Neural cell (in vitro differentiated cells): Measurements from ENCODE around the gene RAB11FIP5. TPM values are rescaled to one million over a fixed set of nuclear protein-coding genes. Genes with fewer than 3 reads are reported as not detected.

ENCODE experiments used
- H2AFZ ChIP-seq: fragments of 200-600, 300-800 bp; sonication (generic), shearing (Covaris generic); 2 replicates; pipeline ENCODE4 v1.6.0; 2014; ENCODE audit warnings: low read depth, mild to moderate bottlenecking, antibody characterized with exemption, low read length, moderate library complexity
- H3F3A ChIP-seq: fragments of 200-600 bp; shearing (Covaris generic); 2 replicates; pipeline ENCODE4 v1.6.1; 2016; ENCODE audit warnings: mild to moderate bottlenecking, moderate library complexity, mixed read lengths, antibody characterized with exemption, low read length; ENCODE audit not compliant: insufficient read depth, poor library complexity, severe bottlenecking
- H3K27ac ChIP-seq: fragments of 200-600, 300-800 bp; sonication (generic), shearing (Covaris generic); 2 replicates; pipeline ENCODE4 v1.5.1; 2014; ENCODE audit warnings: mild to moderate bottlenecking, low read length, moderate library complexity
- H3K27me3 ChIP-seq: fragments of 300-800, 200-600 bp; sonication (generic), shearing (Covaris generic); 2 replicates; pipeline ENCODE4 v1.6.0; 2014; ENCODE audit warnings: mild to moderate bottlenecking, low read depth, low read length, moderate library complexity; ENCODE audit not compliant: insufficient read depth
- H3K36me3 ChIP-seq: fragments of 300-800, 200-600 bp; sonication (generic), shearing (Covaris generic); 2 replicates; pipeline ENCODE4 v1.5.1; 2014; ENCODE audit warnings: mild to moderate bottlenecking, antibody characterized with exemption, low read length, moderate library complexity; ENCODE audit not compliant: insufficient read depth
- H3K4me2 ChIP-seq: fragments of 300-800, 200-600 bp; sonication (generic), shearing (Covaris generic); 2 replicates; pipeline ENCODE4 v1.6.0; 2014; ENCODE audit warnings: mild to moderate bottlenecking, low read length
- H3K4me3 ChIP-seq: fragments of 300-800, 200-600 bp; sonication (generic), shearing (Covaris generic); 2 replicates; pipeline ENCODE4 v1.5.1; 2014; ENCODE audit warnings: mild to moderate bottlenecking, low read length, moderate library complexity
- H3K79me2 ChIP-seq: fragments of 200-600 bp; shearing (Covaris generic); replicated peaks from 2 replicates; pipeline ENCODE4 v1.6.0; 2014; ENCODE audit warnings: mild to moderate bottlenecking, low read length, moderate library complexity; ENCODE audit not compliant: insufficient read depth
- H3K9ac ChIP-seq: fragments of 300-800, 200-600 bp; sonication (generic), shearing (Covaris generic); 2 replicates; pipeline ENCODE4 v1.6.1; 2016; ENCODE audit warnings: mild to moderate bottlenecking, low read length, mixed read lengths
- H3K9me2 ChIP-seq: fragments of 200-600 bp; shearing (Covaris generic); 2 replicates; pipeline ENCODE4 v1.6.1; 2016; ENCODE audit warnings: mild to moderate bottlenecking, low read length, mixed read lengths; ENCODE audit not compliant: insufficient read depth
- H3K9me3 ChIP-seq: fragments of 200-600, 300-800 bp; sonication (generic), shearing (Covaris generic); 2 replicates; pipeline ENCODE4 v1.6.1; 2016; ENCODE audit warnings: mild to moderate bottlenecking, mixed run types, low read length, moderate library complexity, mixed read lengths
- H4K20me1 ChIP-seq: fragments of 200-600 bp; shearing (Covaris generic); 2 replicates; pipeline ENCODE4 v1.6.1; 2016; ENCODE audit warnings: mild to moderate bottlenecking, mixed run types; ENCODE audit not compliant: insufficient read depth
- CTCF ChIP-seq: fragments of 450-650 bp; IDR thresholded peaks from 2 replicates; pipeline ENCODE4 v1.5.1; 2014; ENCODE audit warnings: antibody characterized with exemption, mild to moderate bottlenecking, moderate library complexity; ENCODE audit not compliant: poor library complexity, severe bottlenecking
- EP300 ChIP-seq: fragments of 450-650 bp; conservative IDR thresholded peaks from 2 replicates; pipeline ENCODE4 v1.6.1; 2014; ENCODE audit warnings: antibody characterized with exemption, mild to moderate bottlenecking, moderate library complexity; ENCODE audit not compliant: poor library complexity, severe bottlenecking
- EZH2 ChIP-seq: fragments of 200-600, 300-800 bp; shearing (Covaris generic), sonication (generic); IDR thresholded peaks from 2 replicates; pipeline ENCODE4 v1.6.1; 2014; ENCODE audit warnings: antibody characterized with exemption, low read length, borderline replicate concordance, mild to moderate bottlenecking; ENCODE audit not compliant: insufficient read depth, poor library complexity, severe bottlenecking
- MXI1 ChIP-seq: fragments of 450-650 bp; conservative IDR thresholded peaks from 2 replicates; pipeline ENCODE4 v1.6.1; 2014; ENCODE audit warnings: antibody characterized with exemption, mild to moderate bottlenecking; ENCODE audit not compliant: poor library complexity, severe bottlenecking
- POLR2AphosphoS5 ChIP-seq: IDR thresholded peaks from 2 replicates; pipeline ENCODE4 v1.6.1; 2012
- RAD21 ChIP-seq: fragments of 450-650 bp; conservative IDR thresholded peaks from 2 replicates; pipeline ENCODE4 v1.6.1; 2014; ENCODE audit warnings: antibody characterized with exemption, mild to moderate bottlenecking, moderate library complexity
- SMC3 ChIP-seq: fragments of 450-650 bp; conservative IDR thresholded peaks from 2 replicates; pipeline ENCODE4 v1.6.1; 2014; ENCODE audit warnings: antibody characterized with exemption, mild to moderate bottlenecking, moderate library complexity; ENCODE audit not compliant: poor library complexity
- TAF1 ChIP-seq: IDR thresholded peaks from 2 replicates; pipeline ENCODE4 v1.6.1; 2012; ENCODE audit warnings: low read depth
- polyA plus RNA-seq: library from polyadenylated mRNA; depleted of rRNA; stranded (reverse); fragments of >200 nt; gene quantifications from 2 replicates; pipeline ENCODE4 v1.2.3, GENCODE V29; 2014
- TF ChIP-seq, protein P1 (sequence below): IDR thresholded peaks from 2 replicates; pipeline ENCODE4 v1.6.1; 2012; ENCODE audit warnings: borderline replicate concordance

Gene RAB11FIP5
- polyA plus RNA-seq, 1 donor from 2014 or later = 2.6 TPM

- Histone ChIP-seq H3K27me3 (no peaks in the 10 kb centered on the region), H3K4me2 (no peak overlapping the region), H3K36me3 (no peaks in the 10 kb centered on the region), H4K20me1 (no peaks in the 10 kb centered on the region), H3F3A (no peaks in the 10 kb centered on the region), H3K9ac (no peak overlapping the region), H3K27ac (no peak overlapping the region), H3K4me3 (no peak overlapping the region), H3K79me2 (no peaks in the 10 kb centered on the region), H3K9me3 (no peaks in the 10 kb centered on the region), H2AFZ (no peak overlapping the region), H3K9me2 (no peaks in the 10 kb centered on the region)
- TF ChIP-seq MXI1 = no peak
- TF ChIP-seq POLR2AphosphoS5 = no peak
- no peak for TF ChIP-seq SMC3
- TF ChIP-seq RAD21 = no peak
- TF ChIP-seq, protein P1, sequence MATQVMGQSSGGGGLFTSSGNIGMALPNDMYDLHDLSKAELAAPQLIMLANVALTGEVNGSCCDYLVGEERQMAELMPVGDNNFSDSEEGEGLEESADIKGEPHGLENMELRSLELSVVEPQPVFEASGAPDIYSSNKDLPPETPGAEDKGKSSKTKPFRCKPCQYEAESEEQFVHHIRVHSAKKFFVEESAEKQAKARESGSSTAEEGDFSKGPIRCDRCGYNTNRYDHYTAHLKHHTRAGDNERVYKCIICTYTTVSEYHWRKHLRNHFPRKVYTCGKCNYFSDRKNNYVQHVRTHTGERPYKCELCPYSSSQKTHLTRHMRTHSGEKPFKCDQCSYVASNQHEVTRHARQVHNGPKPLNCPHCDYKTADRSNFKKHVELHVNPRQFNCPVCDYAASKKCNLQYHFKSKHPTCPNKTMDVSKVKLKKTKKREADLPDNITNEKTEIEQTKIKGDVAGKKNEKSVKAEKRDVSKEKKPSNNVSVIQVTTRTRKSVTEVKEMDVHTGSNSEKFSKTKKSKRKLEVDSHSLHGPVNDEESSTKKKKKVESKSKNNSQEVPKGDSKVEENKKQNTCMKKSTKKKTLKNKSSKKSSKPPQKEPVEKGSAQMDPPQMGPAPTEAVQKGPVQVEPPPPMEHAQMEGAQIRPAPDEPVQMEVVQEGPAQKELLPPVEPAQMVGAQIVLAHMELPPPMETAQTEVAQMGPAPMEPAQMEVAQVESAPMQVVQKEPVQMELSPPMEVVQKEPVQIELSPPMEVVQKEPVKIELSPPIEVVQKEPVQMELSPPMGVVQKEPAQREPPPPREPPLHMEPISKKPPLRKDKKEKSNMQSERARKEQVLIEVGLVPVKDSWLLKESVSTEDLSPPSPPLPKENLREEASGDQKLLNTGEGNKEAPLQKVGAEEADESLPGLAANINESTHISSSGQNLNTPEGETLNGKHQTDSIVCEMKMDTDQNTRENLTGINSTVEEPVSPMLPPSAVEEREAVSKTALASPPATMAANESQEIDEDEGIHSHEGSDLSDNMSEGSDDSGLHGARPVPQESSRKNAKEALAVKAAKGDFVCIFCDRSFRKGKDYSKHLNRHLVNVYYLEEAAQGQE = no peak
- no peak for TF ChIP-seq TAF1
- no peak for TF ChIP-seq CTCF
- TF ChIP-seq EP300 = no peak
- no peak for TF ChIP-seq EZH2
Measured at GRCh38 chr2:73027340-73027739, 85.4 kb downstream of the RAB11FIP5 start.

DNA sequence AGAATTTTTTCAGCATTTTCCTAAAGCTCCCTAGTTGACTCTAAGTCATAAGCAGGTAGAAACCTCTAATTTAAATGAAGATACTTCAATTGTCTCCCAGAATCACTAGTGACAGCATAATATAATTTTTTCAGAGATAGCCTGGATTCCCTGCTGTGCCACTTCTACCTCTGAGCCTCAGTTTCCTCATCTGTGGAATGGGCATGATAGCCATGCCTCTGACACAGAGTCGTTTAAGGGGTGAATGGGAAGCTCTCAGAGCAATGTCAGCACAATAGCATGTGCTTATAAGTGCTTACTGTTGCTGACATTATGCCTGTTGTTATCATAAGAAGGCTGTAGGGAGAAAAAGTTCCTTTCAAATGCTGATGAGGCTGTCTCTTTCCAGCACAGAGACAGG, 89.3 kb downstream of the RAB11FIP5 start:
- Histone ChIP-seq H3K79me2 (no peaks in the 10 kb centered on the region), H3K9ac (no peak overlapping the region), H2AFZ (no peak overlapping the region), H4K20me1 (no peaks in the 10 kb centered on the region), H3F3A (no peaks in the 10 kb centered on the region), H3K36me3 (no peaks in the 10 kb centered on the region), H3K27ac (no peak overlapping the region), H3K4me2 (no peak overlapping the region), H3K9me2 (no peaks in the 10 kb centered on the region), H3K27me3 (no peaks in the 10 kb centered on the region), H3K4me3 (no peak overlapping the region), H3K9me3 (no peaks in the 10 kb centered on the region)
- TF ChIP-seq, protein P1 = no peak
- no peak for TF ChIP-seq CTCF
- no peak for TF ChIP-seq EZH2
- TF ChIP-seq POLR2AphosphoS5 = no peak
- TF ChIP-seq MXI1 = no peak
- no peak for TF ChIP-seq SMC3
- no peak for TF ChIP-seq TAF1
- TF ChIP-seq EP300 = no peak
- no peak for TF ChIP-seq RAD21
